Stimulated activated naive B cell treated with anti-CD40 and anti-IgM and Interleukin-4, amounts not matched to agents 10 μg/mL and 1 μg/mL and 100 μg/mL, for 72 hours (primary cell): ENCODE data around the gene PIGP.
"Not testable (repeated sequence)": the region's sequence is repeated elsewhere in the genome, so short reads cannot be mapped to it uniquely, and the experiment has no call there.

Experiments
- ATAC-seq, 2 donors: fragments of 150-1000 bp; cut with Tn5 transposase; replicated peaks; 2 replicates each; pipeline ENCODE4 v1.10.0; 2021; ENCODE audit warnings: moderate library complexity in 1 of 2
- DNase-seq: peaks from one replicate; pipeline ENCODE4 v3.0.0; 2021
- H3K27ac Mint-ChIP-seq: one replicate; pipeline ENCODE4 v1.8.0; 2022; ENCODE audit warnings: mild to moderate bottlenecking, mixed read lengths
- H3K27me3 Mint-ChIP-seq, 2 donors: one replicate each; pipeline ENCODE4 v1.8.0; 2022; ENCODE audit warnings: mixed read lengths in 2 of 2
- H3K36me3 Mint-ChIP-seq, 2 donors: one replicate each; pipeline ENCODE4 v1.8.0; 2022; ENCODE audit warnings: mixed read lengths in 2 of 2, mild to moderate bottlenecking in 1 of 2
- H3K4me1 Mint-ChIP-seq, 2 donors: one replicate each; pipeline ENCODE4 v1.8.0; 2022; ENCODE audit warnings: mixed read lengths in 2 of 2, mild to moderate bottlenecking in 1 of 2
- H3K4me3 Mint-ChIP-seq, 2 donors: one replicate each; pipeline ENCODE4 v1.8.0; 2022; ENCODE audit warnings: mild to moderate bottlenecking in 2 of 2, mixed read lengths in 2 of 2, moderate library complexity in 1 of 2
- H3K9me3 Mint-ChIP-seq, 2 donors: one replicate each; pipeline ENCODE4 v1.8.0; 2022; ENCODE audit warnings: mixed read lengths in 2 of 2, mild to moderate bottlenecking in 1 of 2

PIGP gene

GRCh38 chr21:37071561-37072273 lies 1.2 kb downstream of the PIGP start:
- Mint-ChIP-seq H3K27ac (peak overlapping the region; percentile 98), H3K4me1 (peaks cover 15 to 30% of the 10 kb centered on the region in 2 donors), H3K27me3 (no peaks in the 10 kb centered on the region), H3K4me3 (peak overlapping the region; percentile 83 to 91), H3K9me3 (no peaks in the 10 kb centered on the region), H3K36me3 (peaks cover 22 to 35% of the 10 kb centered on the region in 2 donors)
- ATAC-seq = no peak
- DNase-seq = no peak

- Mint-ChIP-seq H3K4me3 (no peak overlapping the region), H3K9me3 (no peaks in the 10 kb centered on the region), H3K27ac (no peak overlapping the region), H3K4me1 (peaks cover 8 to 10% of the 10 kb centered on the region in 2 donors), H3K27me3 (no peaks in the 10 kb centered on the region), H3K36me3 (peaks cover 16 to 27% of the 10 kb centered on the region in 2 donors)
- DNase-seq = no peak
- no peak for ATAC-seq
Measured at GRCh38 chr21:37065561-37066177, 7.2 kb downstream of the PIGP start.

- Mint-ChIP-seq H3K27ac (no peak overlapping the region), H3K36me3 (peaks cover 16 to 24% of the 10 kb centered on the region in 2 donors), H3K4me1 (peaks cover 2 to 4% of the 10 kb centered on the region in 2 donors), H3K4me3 (no peak overlapping the region), H3K27me3 (no peaks in the 10 kb centered on the region), H3K9me3 (no peaks in the 10 kb centered on the region)
- DNase-seq = no peak
- no peak for ATAC-seq
Measured at GRCh38 chr21:37064841-37065240, 8.0 kb downstream of the PIGP start.

GRCh38 chr21:37063433-37063832 lies 9.4 kb downstream of the PIGP start:
- ATAC-seq (no peak), DNase-seq (no peak)
- Mint-ChIP-seq H3K9me3 (peaks cover 0 to 5% of the 10 kb centered on the region in 2 donors), H3K27me3 (no peaks in the 10 kb centered on the region), H3K36me3 (peaks cover 9 to 19% of the 10 kb centered on the region in 2 donors), H3K4me3 (no peak overlapping the region), H3K27ac (no peak overlapping the region), H3K4me1 (peaks cover 0 to 6% of the 10 kb centered on the region in 2 donors)

GRCh38 chr21:37062593-37062935 lies 10.3 kb downstream of the PIGP start:
- ATAC-seq = no peak
- peaks cover 0 to 6% of the 10 kb centered on the region in 2 donors for H3K4me1 Mint-ChIP-seq
- no peak overlapping the region for H3K27ac Mint-ChIP-seq
- H3K4me3 Mint-ChIP-seq = no peak overlapping the region
- H3K36me3 Mint-ChIP-seq = peaks cover 5 to 12% of the 10 kb centered on the region in 2 donors
- no peaks in the 10 kb centered on the region for H3K27me3 Mint-ChIP-seq
- H3K9me3 Mint-ChIP-seq = peaks cover 0 to 5% of the 10 kb centered on the region in 2 donors
- no peak for DNase-seq

GRCh38 chr21:37061926-37062592 lies 10.8 kb downstream of the PIGP start:
- Mint-ChIP-seq H3K27me3 (no peaks in the 10 kb centered on the region), H3K27ac (no peak overlapping the region), H3K9me3 (peaks cover 2 to 5% of the 10 kb centered on the region in 2 donors), H3K4me3 (no peak overlapping the region), H3K4me1 (peaks cover 0 to 6% of the 10 kb centered on the region in 2 donors), H3K36me3 (peaks cover 5 to 10% of the 10 kb centered on the region in 2 donors)
- ATAC-seq = no peak
- no peak for DNase-seq

DNA sequence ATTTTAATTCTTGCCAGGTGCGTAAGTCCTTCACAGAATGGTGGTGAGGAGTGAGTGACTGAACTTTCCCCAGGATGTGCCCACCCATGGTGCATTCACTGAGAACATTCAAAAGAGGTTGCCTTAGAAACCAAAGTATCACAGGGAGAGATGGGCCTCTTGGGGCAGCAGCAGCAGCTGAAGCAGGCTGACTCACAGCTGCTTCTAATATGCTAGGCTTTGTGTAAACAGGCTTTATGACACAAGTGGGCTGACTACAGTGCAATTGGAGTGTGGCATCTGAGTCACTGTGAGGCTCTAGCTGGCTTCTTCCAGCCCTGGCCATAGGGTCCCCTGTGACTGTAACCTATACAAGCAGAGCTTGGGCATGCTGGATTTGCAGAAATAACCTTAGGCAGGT lies 12.6 kb downstream of the PIGP start:
- H3K27me3 Mint-ChIP-seq = no peaks in the 10 kb centered on the region
- peaks cover 5 to 10% of the 10 kb centered on the region in 2 donors for H3K36me3 Mint-ChIP-seq
- H3K4me3 Mint-ChIP-seq = no peak overlapping the region
- H3K9me3 Mint-ChIP-seq = peaks cover 5% of the 10 kb centered on the region in 2 donors
- H3K4me1 Mint-ChIP-seq = peaks cover 0 to 6% of the 10 kb centered on the region in 2 donors
- DNase-seq (no peak), ATAC-seq (peak in 1 of 2 donors; percentile 53)
- no peak overlapping the region for H3K27ac Mint-ChIP-seq

- Mint-ChIP-seq H3K36me3 (peaks cover 0 to 4% of the 10 kb centered on the region in 2 donors), H3K27ac (no peak overlapping the region), H3K9me3 (peaks cover 5% of the 10 kb centered on the region in 2 donors), H3K4me3 (no peak overlapping the region), H3K4me1 (peaks cover 0 to 3% of the 10 kb centered on the region in 2 donors), H3K27me3 (no peaks in the 10 kb centered on the region)
- ATAC-seq (no peak), DNase-seq (no peak)
Measured at GRCh38 chr21:37059181-37059580, 13.7 kb downstream of the PIGP start.

- ATAC-seq (no peak), DNase-seq (no peak)
- no peak overlapping the region for H3K27ac Mint-ChIP-seq
- H3K27me3 Mint-ChIP-seq = no peaks in the 10 kb centered on the region
- H3K9me3 Mint-ChIP-seq = peaks cover 5% of the 10 kb centered on the region in 2 donors
- H3K36me3 Mint-ChIP-seq = peaks cover 0 to 4% of the 10 kb centered on the region in 2 donors
- peaks cover 0 to 3% of the 10 kb centered on the region in 2 donors for H3K4me1 Mint-ChIP-seq
- no peak overlapping the region for H3K4me3 Mint-ChIP-seq
Measured at GRCh38 chr21:37058261-37058660, 14.6 kb downstream of the PIGP start.

DNA sequence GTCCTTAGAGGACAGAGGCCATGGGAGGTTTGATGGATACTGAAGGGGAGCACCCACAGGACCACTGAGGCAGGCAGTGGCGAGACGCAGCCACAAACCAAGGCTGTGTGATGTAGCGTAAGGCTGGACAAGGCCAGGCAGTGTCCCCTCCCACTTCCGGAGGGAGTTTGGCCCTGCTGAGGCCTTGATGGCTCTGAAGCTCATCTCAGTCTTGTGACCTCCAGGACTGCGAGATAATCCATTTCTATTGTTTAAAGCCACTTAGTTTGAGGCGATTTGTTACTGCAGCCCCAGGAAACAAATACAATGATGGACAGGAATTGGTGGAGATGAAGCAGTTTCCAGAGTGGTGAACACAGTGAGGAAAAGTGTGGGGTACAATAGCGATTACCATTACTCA lies 15.3 kb downstream of the PIGP start:
- ATAC-seq (no peak), DNase-seq (no peak)
- Mint-ChIP-seq H3K9me3 (peaks cover 5% of the 10 kb centered on the region in 2 donors), H3K4me1 (peaks cover 0 to 3% of the 10 kb centered on the region in 2 donors), H3K36me3 (peaks cover 0 to 4% of the 10 kb centered on the region in 2 donors), H3K4me3 (no peak overlapping the region), H3K27ac (no peak overlapping the region), H3K27me3 (no peaks in the 10 kb centered on the region)

- DNase-seq = no peak
- Mint-ChIP-seq H3K27ac (no peak overlapping the region), H3K4me3 (no peak overlapping the region), H3K36me3 (peaks cover 0 to 4% of the 10 kb centered on the region in 2 donors), H3K4me1 (peaks cover 0 to 3% of the 10 kb centered on the region in 2 donors), H3K27me3 (no peaks in the 10 kb centered on the region), H3K9me3 (peaks cover 5% of the 10 kb centered on the region in 2 donors)
- ATAC-seq = no peak
Measured at GRCh38 chr21:37055271-37055855, 17.5 kb downstream of the PIGP start.

DNA sequence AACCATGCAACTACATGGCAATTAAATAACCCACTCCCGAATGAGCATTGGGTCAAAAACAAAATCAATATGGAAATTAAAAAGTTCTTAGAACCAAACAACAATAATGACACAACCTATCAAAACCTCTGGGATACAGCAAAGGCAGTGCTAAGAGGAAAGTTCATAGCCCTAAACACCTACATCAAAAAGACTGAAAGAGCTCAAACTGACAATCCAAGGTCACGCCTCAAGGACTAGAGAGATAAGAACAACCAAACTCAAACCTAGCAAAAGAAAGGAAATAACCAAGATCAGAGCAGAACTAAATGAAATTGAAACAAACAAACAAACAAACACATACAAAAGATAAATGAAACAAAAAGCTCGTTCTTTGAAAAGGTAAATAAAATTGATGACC lies 23.1 kb downstream of the PIGP start:
- not testable (repeated sequence) for DNase-seq, H3K9me3 Mint-ChIP-seq, H3K4me1 Mint-ChIP-seq, H3K36me3 Mint-ChIP-seq, ATAC-seq, H3K4me3 Mint-ChIP-seq, H3K27ac Mint-ChIP-seq
- H3K27me3 Mint-ChIP-seq = peaks cover 8 to 22% of the 10 kb centered on the region in 2 donors

DNA sequence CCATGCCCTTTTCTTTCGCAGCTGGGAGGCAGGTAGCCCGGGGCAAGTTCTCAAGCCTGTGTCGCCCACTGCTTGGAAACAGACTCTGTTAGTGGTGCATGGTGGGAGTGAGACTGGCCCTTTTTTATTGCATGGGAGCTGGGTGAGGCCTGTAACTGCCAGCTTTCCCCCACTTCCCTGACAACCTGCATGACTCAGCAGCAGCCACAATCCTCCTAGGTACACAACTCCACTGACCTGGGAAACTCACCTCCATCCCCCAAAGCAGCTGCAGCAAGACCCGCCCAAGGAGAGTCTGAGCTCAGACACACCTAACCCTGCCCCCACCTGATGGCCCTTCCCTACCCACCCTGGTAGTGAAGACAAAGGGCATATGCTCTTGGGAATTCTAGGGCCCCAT lies 25.8 kb downstream of the PIGP start:
- DNase-seq = no peak
- Mint-ChIP-seq H3K27me3 (peaks cover 13 to 22% of the 10 kb centered on the region in 2 donors), H3K9me3 (no peaks in the 10 kb centered on the region), H3K27ac (no peak overlapping the region), H3K36me3 (no peaks in the 10 kb centered on the region), H3K4me1 (peaks cover 8 to 12% of the 10 kb centered on the region in 2 donors), H3K4me3 (no peak overlapping the region)
- ATAC-seq = no peak

DNA sequence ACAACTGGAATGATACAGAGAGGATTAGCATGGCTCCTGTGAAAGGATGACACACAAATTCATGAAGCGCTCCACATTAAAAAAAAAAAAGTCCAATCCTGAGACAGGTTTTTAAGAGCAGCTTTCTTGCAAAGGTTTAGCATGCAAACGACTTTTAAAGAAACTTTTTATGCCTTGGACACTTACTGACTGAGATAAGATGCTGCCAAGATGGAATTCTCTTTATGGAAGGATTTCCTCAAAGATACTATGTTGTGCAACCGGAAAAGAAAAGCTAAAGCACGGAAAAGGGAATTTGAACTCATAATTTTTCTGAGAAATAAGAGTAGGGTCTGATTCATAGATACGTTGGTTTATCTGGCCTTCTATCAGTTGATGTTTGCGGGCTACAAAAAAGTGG lies 27.3 kb downstream of the PIGP start:
- H3K4me3 Mint-ChIP-seq = no peak overlapping the region
- no peak for DNase-seq

More for the DNA sequence above, 27.3 kb downstream of the PIGP start:
- ATAC-seq = no peak
- peaks cover 8 to 12% of the 10 kb centered on the region in 2 donors for H3K4me1 Mint-ChIP-seq
- H3K36me3 Mint-ChIP-seq = no peaks in the 10 kb centered on the region
- H3K27me3 Mint-ChIP-seq = peaks cover 13 to 22% of the 10 kb centered on the region in 2 donors
- H3K9me3 Mint-ChIP-seq = no peaks in the 10 kb centered on the region
- no peak overlapping the region for H3K27ac Mint-ChIP-seq
